HepG2 (cell line): ENCODE results near the gene KRTCAP3. TPM values are rescaled to one million over a fixed set of nuclear protein-coding genes. Genes with fewer than 3 reads are reported as not detected.
A peak's percentile ranks its signal among the peaks of the same experiment; 100 is the strongest.

Experiments used
- ARNT2 ChIP-seq: sonication (generic); formaldehyde crosslinking; IDR thresholded peaks from 2 replicates; pipeline ENCODE4 v1.8.0; 2022; ENCODE audit warnings: mild to moderate bottlenecking, low read depth, missing genetic modification reagents, moderate library complexity
- CEBPG ChIP-seq: IDR thresholded peaks from 2 replicates; pipeline ENCODE4 v1.6.1; 2016
- GABPA ChIP-seq, 2 experiments: IDR thresholded peaks; 2 replicates each; pipeline ENCODE4 v1.6.1; 2011 to 2016; ENCODE audit warnings: low read depth in 2 of 2, low read length in 1 of 2, missing biosample characterization in 1 of 2, missing genetic modification characterization in 1 of 2
- GZF1 ChIP-seq: sonication (generic); formaldehyde crosslinking; IDR thresholded peaks from 2 replicates; pipeline ENCODE4 v1.5.1; 2020; ENCODE audit warnings: mild to moderate bottlenecking, missing genetic modification reagents
- HDAC1 ChIP-seq: sonication (generic); formaldehyde crosslinking; IDR thresholded peaks from 2 replicates; pipeline ENCODE4 v1.5.1; 2020; ENCODE audit warnings: mild to moderate bottlenecking, missing genetic modification reagents
- HNRNPH1 ChIP-seq: fragments of 200-400 bp; formaldehyde crosslinking; optimal IDR thresholded peaks from 2 replicates; pipeline ENCODE3; 2017; ENCODE audit warnings: mild to moderate bottlenecking, low read depth, low read length
- IRF2 ChIP-seq: IDR thresholded peaks from 2 replicates; pipeline ENCODE4 v1.6.1; 2018; ENCODE audit warnings: missing genetic modification reagents, missing compliant biosample characterization
- LCORL ChIP-seq, 2 experiments: fragments of 450-650 bp in 1 of 2; sonication (generic) in 1 of 2; formaldehyde crosslinking in 1 of 2; IDR thresholded peaks; 2 replicates each; pipeline versions ENCODE4 v1.5.0 to v1.6.1; 2017 to 2020; ENCODE audit warnings: antibody characterized with exemption in 1 of 2, missing genetic modification reagents in 1 of 2
- MED1 ChIP-seq: sonication (generic); formaldehyde crosslinking; IDR thresholded peaks from 2 replicates; pipeline ENCODE4 v1.4.0; 2020; ENCODE audit warnings: missing genetic modification reagents
- MTF1 ChIP-seq: sonication (generic); formaldehyde crosslinking; IDR thresholded peaks from 2 replicates; pipeline ENCODE4 v1.5.0; 2020; ENCODE audit warnings: missing genetic modification reagents
- MZF1 ChIP-seq: sonication (generic); formaldehyde crosslinking; IDR thresholded peaks from 2 replicates; pipeline ENCODE4 v1.8.1; 2023; ENCODE audit warnings: mild to moderate bottlenecking, missing genetic modification reagents, borderline replicate concordance
- NFIC ChIP-seq: IDR thresholded peaks from 2 replicates; pipeline ENCODE4 v1.6.1; 2012; ENCODE audit warnings: mild to moderate bottlenecking, low read length, inconsistent platforms
- POLR2AphosphoS5 ChIP-seq: IDR thresholded peaks from 2 replicates; pipeline ENCODE4 v1.6.1; 2012; ENCODE audit warnings: low read depth, low read length
- REL ChIP-seq: sonication (generic); formaldehyde crosslinking; conservative IDR thresholded peaks from 2 replicates; pipeline ENCODE4 v1.8.0; 2022; ENCODE audit warnings: mild to moderate bottlenecking, missing genetic modification reagents, moderate library complexity
- RFXAP ChIP-seq: sonication (generic); formaldehyde crosslinking; IDR thresholded peaks from 2 replicates; pipeline ENCODE4 v1.4.0; 2020; ENCODE audit warnings: missing genetic modification reagents, borderline replicate concordance
- TSC22D2 ChIP-seq: sonication (generic); formaldehyde crosslinking; IDR thresholded peaks from 2 replicates; pipeline ENCODE4 v1.5.1; 2020; ENCODE audit warnings: missing genetic modification reagents, mild to moderate bottlenecking, borderline replicate concordance
- XBP1 ChIP-seq: sonication (generic); formaldehyde crosslinking; IDR thresholded peaks from 2 replicates; pipeline ENCODE4 v1.5.0; 2020; ENCODE audit warnings: missing genetic modification reagents
- ZC3H13 ChIP-seq: sonication (generic); formaldehyde crosslinking; IDR thresholded peaks from 2 replicates; pipeline ENCODE4 v1.8.1; 2023; ENCODE audit warnings: mild to moderate bottlenecking, missing genetic modification reagents, moderate library complexity
- ZNF383 ChIP-seq: sonication (generic); formaldehyde crosslinking; IDR thresholded peaks from 2 replicates; pipeline ENCODE4 v1.4.0; 2020; ENCODE audit warnings: missing genetic modification reagents, mild to moderate bottlenecking, borderline replicate concordance
- ZNF501 ChIP-seq: sonication (generic); formaldehyde crosslinking; IDR thresholded peaks from 2 replicates; pipeline ENCODE4 v1.5.1; 2020; ENCODE audit warnings: mild to moderate bottlenecking, moderate library complexity, missing genetic modification reagents
- ZNF605 ChIP-seq: sonication (generic); formaldehyde crosslinking; IDR thresholded peaks from 2 replicates; pipeline ENCODE4 v1.8.0; 2022; ENCODE audit warnings: mild to moderate bottlenecking, missing genetic modification reagents
- ZNF737 ChIP-seq: sonication (generic); formaldehyde crosslinking; IDR thresholded peaks from 2 replicates; pipeline ENCODE4 v1.5.0; 2020; ENCODE audit warnings: missing genetic modification reagents, mild to moderate bottlenecking, borderline replicate concordance
- ZNF775 ChIP-seq: sonication (generic); formaldehyde crosslinking; IDR thresholded peaks from 2 replicates; pipeline ENCODE4 v1.4.0; 2020; ENCODE audit warnings: missing genetic modification reagents, mild to moderate bottlenecking, moderate library complexity, borderline replicate concordance
- polyA plus RNA-seq, 8 experiments: library from polyadenylated mRNA; depleted of rRNA in 3 of 8; stranded (reverse) in 7 of 8; unstranded in 1 of 8; fragments of >200 nt; fragmentation: Illumina TruSeq in 4 of 8; extraction: Trizol in 4 of 8; gene quantifications; 2 replicates each; pipeline versions ENCODE4 v1.2.1 to v1.2.3, GENCODE V29; 2011 to 2016; ENCODE audit warnings: low read depth in 4 of 8, missing spikeins in 1 of 8, mixed read lengths in 1 of 8; ENCODE audit not compliant: insufficient read depth in 1 of 8
- total RNA-seq, 5 experiments: library from RNA; depleted of rRNA; stranded (reverse); fragments of >200 nt; fragmentation: Illumina TruSeq; extraction: Trizol; gene quantifications; 2 replicates each; pipeline ENCODE4 v1.2.3, GENCODE V29; 2016; ENCODE audit warnings: low read depth in 1 of 5
- TF ChIP-seq, protein P1 (sequence below): sonication (generic); formaldehyde crosslinking; IDR thresholded peaks from 2 replicates; pipeline ENCODE4 v1.4.0; 2020; ENCODE audit warnings: mild to moderate bottlenecking, missing genetic modification reagents
- TF ChIP-seq, protein P2 (sequence below): sonication (generic); formaldehyde crosslinking; IDR thresholded peaks from 2 replicates; pipeline ENCODE4 v1.4.0; 2020; ENCODE audit warnings: mild to moderate bottlenecking, missing genetic modification reagents

Gene KRTCAP3
- total and polyA plus RNA-seq, 2 of the 13 experiments (the other 11 are each of a cell fraction or from before 2014, with no cell fraction given): 2.1 to 4.5 TPM

DNA sequence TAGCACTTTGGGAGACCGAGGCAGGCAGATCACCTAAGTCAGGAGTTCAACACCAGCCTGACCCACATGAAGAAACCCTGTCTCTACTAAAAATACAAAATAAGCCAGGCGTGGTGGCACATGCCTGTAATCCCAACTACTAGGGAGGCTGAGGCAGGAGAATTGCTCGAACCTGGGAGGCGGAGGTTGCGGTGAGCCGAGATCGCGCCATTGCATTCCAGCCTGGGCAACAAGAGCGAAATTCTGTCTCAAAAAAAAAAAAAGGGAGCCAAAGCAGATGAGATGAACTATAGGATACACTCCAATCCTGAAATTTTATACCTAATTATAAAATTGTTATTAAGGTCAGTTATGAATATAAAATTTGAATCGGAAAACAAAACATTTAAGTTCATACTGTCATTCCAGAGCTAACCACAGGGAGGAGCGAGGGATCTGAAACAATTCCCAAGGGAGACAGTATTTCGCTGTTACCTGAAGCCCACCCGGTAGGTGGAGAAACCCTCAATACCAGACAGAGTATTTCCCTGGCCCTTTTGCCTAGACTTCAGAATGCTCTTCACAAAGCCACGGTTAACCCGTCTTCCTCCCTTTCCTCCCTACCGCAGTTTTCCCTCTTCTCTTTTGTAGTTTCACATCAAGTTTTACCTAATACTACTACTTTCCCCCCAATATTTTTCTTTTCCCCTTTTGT lies 34.2 kb upstream of the KRTCAP3 start (continued):
- TF ChIP-seq XBP1 (CRISPR knock-in tag): no peak
- TF ChIP-seq NFIC: 0 out of 2 replicates have a peak, but pooled peaks have one; percentile 40
- no peak for TF ChIP-seq ZNF737 (CRISPR knock-in tag)
- TF ChIP-seq, protein P1, sequence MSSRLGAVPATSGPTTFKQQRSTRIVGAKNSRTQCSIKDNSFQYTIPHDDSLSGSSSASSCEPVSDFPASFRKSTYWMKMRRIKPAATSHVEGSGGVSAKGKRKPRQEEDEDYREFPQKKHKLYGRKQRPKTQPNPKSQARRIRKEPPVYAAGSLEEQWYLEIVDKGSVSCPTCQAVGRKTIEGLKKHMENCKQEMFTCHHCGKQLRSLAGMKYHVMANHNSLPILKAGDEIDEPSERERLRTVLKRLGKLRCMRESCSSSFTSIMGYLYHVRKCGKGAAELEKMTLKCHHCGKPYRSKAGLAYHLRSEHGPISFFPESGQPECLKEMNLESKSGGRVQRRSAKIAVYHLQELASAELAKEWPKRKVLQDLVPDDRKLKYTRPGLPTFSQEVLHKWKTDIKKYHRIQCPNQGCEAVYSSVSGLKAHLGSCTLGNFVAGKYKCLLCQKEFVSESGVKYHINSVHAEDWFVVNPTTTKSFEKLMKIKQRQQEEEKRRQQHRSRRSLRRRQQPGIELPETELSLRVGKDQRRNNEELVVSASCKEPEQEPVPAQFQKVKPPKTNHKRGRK (CRISPR knock-in tag): no peak
- TF ChIP-seq POLR2AphosphoS5: no peak
- no peak for TF ChIP-seq RFXAP (CRISPR knock-in tag)
- TF ChIP-seq TSC22D2 (CRISPR knock-in tag): 0 out of 2 replicates have a peak, but pooled peaks have one; percentile 14
- TF ChIP-seq IRF2: peak; percentile 65; the same call in 1 of the 2 replicates
- TF ChIP-seq ZNF501: 0 out of 2 replicates have a peak, but pooled peaks have one; percentile 33
- no peak for TF ChIP-seq MED1 (CRISPR knock-in tag)
- TF ChIP-seq ZNF775 (CRISPR knock-in tag): no peak
- TF ChIP-seq, protein P2, sequence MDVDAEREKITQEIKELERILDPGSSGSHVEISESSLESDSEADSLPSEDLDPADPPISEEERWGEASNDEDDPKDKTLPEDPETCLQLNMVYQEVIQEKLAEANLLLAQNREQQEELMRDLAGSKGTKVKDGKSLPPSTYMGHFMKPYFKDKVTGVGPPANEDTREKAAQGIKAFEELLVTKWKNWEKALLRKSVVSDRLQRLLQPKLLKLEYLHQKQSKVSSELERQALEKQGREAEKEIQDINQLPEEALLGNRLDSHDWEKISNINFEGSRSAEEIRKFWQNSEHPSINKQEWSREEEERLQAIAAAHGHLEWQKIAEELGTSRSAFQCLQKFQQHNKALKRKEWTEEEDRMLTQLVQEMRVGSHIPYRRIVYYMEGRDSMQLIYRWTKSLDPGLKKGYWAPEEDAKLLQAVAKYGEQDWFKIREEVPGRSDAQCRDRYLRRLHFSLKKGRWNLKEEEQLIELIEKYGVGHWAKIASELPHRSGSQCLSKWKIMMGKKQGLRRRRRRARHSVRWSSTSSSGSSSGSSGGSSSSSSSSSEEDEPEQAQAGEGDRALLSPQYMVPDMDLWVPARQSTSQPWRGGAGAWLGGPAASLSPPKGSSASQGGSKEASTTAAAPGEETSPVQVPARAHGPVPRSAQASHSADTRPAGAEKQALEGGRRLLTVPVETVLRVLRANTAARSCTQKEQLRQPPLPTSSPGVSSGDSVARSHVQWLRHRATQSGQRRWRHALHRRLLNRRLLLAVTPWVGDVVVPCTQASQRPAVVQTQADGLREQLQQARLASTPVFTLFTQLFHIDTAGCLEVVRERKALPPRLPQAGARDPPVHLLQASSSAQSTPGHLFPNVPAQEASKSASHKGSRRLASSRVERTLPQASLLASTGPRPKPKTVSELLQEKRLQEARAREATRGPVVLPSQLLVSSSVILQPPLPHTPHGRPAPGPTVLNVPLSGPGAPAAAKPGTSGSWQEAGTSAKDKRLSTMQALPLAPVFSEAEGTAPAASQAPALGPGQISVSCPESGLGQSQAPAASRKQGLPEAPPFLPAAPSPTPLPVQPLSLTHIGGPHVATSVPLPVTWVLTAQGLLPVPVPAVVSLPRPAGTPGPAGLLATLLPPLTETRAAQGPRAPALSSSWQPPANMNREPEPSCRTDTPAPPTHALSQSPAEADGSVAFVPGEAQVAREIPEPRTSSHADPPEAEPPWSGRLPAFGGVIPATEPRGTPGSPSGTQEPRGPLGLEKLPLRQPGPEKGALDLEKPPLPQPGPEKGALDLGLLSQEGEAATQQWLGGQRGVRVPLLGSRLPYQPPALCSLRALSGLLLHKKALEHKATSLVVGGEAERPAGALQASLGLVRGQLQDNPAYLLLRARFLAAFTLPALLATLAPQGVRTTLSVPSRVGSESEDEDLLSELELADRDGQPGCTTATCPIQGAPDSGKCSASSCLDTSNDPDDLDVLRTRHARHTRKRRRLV (CRISPR knock-in tag): no peak
- no peak for TF ChIP-seq ZC3H13 (CRISPR knock-in tag)
- no peak for TF ChIP-seq ZNF383 (CRISPR knock-in tag)
- no peak for TF ChIP-seq HDAC1
- no peak for TF ChIP-seq ARNT2 (CRISPR knock-in tag)
- TF ChIP-seq LCORL (IDR thresholded peaks at IDR 0.05): no peak
- TF ChIP-seq LCORL (CRISPR knock-in tag; IDR thresholded peaks at IDR 0.05): peak; percentile 39; the same call in 1 of the 2 replicates
- no peak for TF ChIP-seq MTF1 (CRISPR knock-in tag)
- TF ChIP-seq GABPA (IDR thresholded peaks at IDR 0.05; ENCODE audit: low read depth, low read length): no peak
- peak; percentile 19; the same call in 1 of the 2 replicates for TF ChIP-seq GABPA (CRISPR knock-in tag; IDR thresholded peaks at IDR 0.05; ENCODE audit: low read depth)
- TF ChIP-seq HNRNPH1: no peak
- 0 out of 2 replicates have a peak, but pooled peaks have one; percentile 12 for TF ChIP-seq CEBPG (CRISPR knock-in tag)
- TF ChIP-seq ZNF605 (CRISPR knock-in tag): no peak
- TF ChIP-seq GZF1 (CRISPR knock-in tag): no peak
- no peak for TF ChIP-seq MZF1 (CRISPR knock-in tag)
- TF ChIP-seq REL (CRISPR knock-in tag): no peak
